Mesendoderm (in vitro differentiated cells): Measurements from ENCODE around the gene CLRN2. TPM values are rescaled to one million over a fixed set of nuclear protein-coding genes. Genes with fewer than 3 reads are reported as not detected.

Source experiments
- DNase-seq: peaks from one replicate; pipeline ENCODE4 v3.0.0; 2013
- H2AK5ac ChIP-seq: 2 replicates; pipeline ENCODE4 v1.6.1; 2013; ENCODE audit warnings: low read length, inconsistent platforms
- H2BK120ac ChIP-seq: 2 replicates; pipeline ENCODE4 v1.6.1; 2013; ENCODE audit warnings: low read depth, mild to moderate bottlenecking, low read length, moderate library complexity, mixed read lengths
- H2BK15ac ChIP-seq: replicated peaks from 2 replicates; pipeline ENCODE4 v1.6.1; 2013; ENCODE audit warnings: low read depth, mild to moderate bottlenecking, moderate library complexity
- H2BK5ac ChIP-seq: 2 replicates; pipeline ENCODE4 v1.6.1; 2013; ENCODE audit warnings: low read length, inconsistent platforms
- H3K18ac ChIP-seq: 2 replicates; pipeline ENCODE4 v1.6.1; 2013; ENCODE audit warnings: mild to moderate bottlenecking, low read length, mixed read lengths
- H3K23ac ChIP-seq: one replicate; pipeline ENCODE4 v1.6.1; 2013; ENCODE audit warnings: low read length
- H3K27ac ChIP-seq: 2 replicates; pipeline ENCODE4 v1.5.1; 2013; ENCODE audit warnings: low read depth, mild to moderate bottlenecking, inconsistent platforms, low read length, moderate library complexity
- H3K27me3 ChIP-seq: 2 replicates; pipeline ENCODE4 v1.6.1; 2013; ENCODE audit warnings: low read length, control low read depth, mild to moderate bottlenecking, inconsistent platforms; ENCODE audit not compliant: insufficient read depth, poor library complexity
- H3K36me3 ChIP-seq: 2 replicates; pipeline ENCODE4 v1.6.1; 2013; ENCODE audit warnings: low read length, inconsistent platforms; ENCODE audit not compliant: control insufficient read depth, insufficient read depth
- H3K4ac ChIP-seq: one replicate; pipeline ENCODE4 v1.6.1; 2013; ENCODE audit warnings: low read depth, mild to moderate bottlenecking, low read length, moderate library complexity
- H3K4me1 ChIP-seq: 2 replicates; pipeline ENCODE4 v1.6.1; 2013; ENCODE audit warnings: low read depth, low read length, inconsistent platforms; ENCODE audit not compliant: control insufficient read depth
- H3K4me2 ChIP-seq: 2 replicates; pipeline ENCODE4 v1.6.1; 2013; ENCODE audit warnings: low read length
- H3K4me3 ChIP-seq: 2 replicates; pipeline ENCODE4 v1.5.1; 2013; ENCODE audit warnings: mild to moderate bottlenecking, low read length
- H3K56ac ChIP-seq: one replicate; pipeline ENCODE4 v1.6.1; 2013; ENCODE audit warnings: low read length
- H3K79me1 ChIP-seq: 2 replicates; pipeline ENCODE4 v1.6.1; 2013; ENCODE audit warnings: low read length, inconsistent platforms
- H3K79me2 ChIP-seq: 2 replicates; pipeline ENCODE4 v1.6.1; 2013; ENCODE audit warnings: mild to moderate bottlenecking, low read length; ENCODE audit not compliant: control insufficient read depth, insufficient read depth
- H3K9ac ChIP-seq: 2 replicates; pipeline ENCODE4 v1.6.1; 2013; ENCODE audit warnings: low read length, inconsistent platforms
- H4K5ac ChIP-seq: one replicate; pipeline ENCODE4 v1.6.1; 2013; ENCODE audit warnings: low read length
- H4K8ac ChIP-seq: one replicate; pipeline ENCODE4 v1.6.1; 2013; ENCODE audit warnings: low read depth, mild to moderate bottlenecking, control low read depth, low read length, moderate library complexity
- WGBS: extraction: QIAGEN DNeasy Blood & Tissue Kit; methylation state at CpG from one replicate; pipeline ENCODE4 v1.1.7; 2013; ENCODE audit warnings: low lambda C conversion rate, missing lambda C conversion rate; ENCODE audit not compliant: insufficient coverage; ENCODE audit errors: extremely low coverage; 5-methylcytosine and 5-hydroxymethylcytosine counted together
- polyA plus RNA-seq, 2 experiments: library from polyadenylated mRNA; stranded (reverse); fragments of 200-250 nt; gene quantifications; one replicate each; pipeline ENCODE4 v1.2.3, GENCODE V29; 2013

Gene CLRN2
- polyA plus RNA-seq (2013, experiment 1 of 2): not detected
- not detected for polyA plus RNA-seq (2013, experiment 2 of 2)

DNA sequence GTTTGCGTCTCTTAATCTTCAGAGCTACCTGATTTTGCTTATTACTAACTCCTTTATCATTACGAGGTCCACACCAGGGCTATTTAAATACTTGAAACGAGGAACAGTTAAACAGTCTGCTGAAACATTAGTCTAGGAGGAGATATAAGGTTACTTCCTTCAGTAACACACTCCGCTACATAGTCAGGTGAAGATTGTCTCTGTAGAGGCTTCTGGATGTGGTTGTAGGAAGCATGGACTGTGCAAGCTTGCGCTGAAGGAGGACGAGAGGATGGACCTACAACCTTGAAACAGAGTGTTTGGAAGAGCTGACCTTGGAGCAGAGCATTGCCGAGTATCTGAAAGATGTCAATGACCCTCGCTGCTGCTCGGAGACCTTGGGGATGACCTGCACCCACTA lies at the start of gene CLRN2:
Gene CLRN2 (plus strand): TSS at position 301 of the 400 bp plus-strand sequence. CDS start 102 bp downstream, outside the sequence.
- no peak within 1 kb of the TSS for H2BK5ac ChIP-seq
- H3K4me3 ChIP-seq: no peak within 1 kb of the TSS
- no peak within 1 kb of the TSS for H3K23ac ChIP-seq
- no peak within 1 kb of the TSS for H2AK5ac ChIP-seq
- no peak within 1 kb of the TSS for H4K5ac ChIP-seq
- H2BK120ac ChIP-seq: no peak within 1 kb of the TSS
- H3K56ac ChIP-seq: no peak within 1 kb of the TSS
- no peak within 1 kb of the TSS for H4K8ac ChIP-seq
- H3K4me1 ChIP-seq: peaks cover 2% of the 10 kb centered on the region
- H3K79me1 ChIP-seq: no peaks in the 10 kb centered on the region
- H3K18ac ChIP-seq: no peak within 1 kb of the TSS
- H3K27ac ChIP-seq: no peak within 1 kb of the TSS
- no peak within 1 kb of the TSS for H3K9ac ChIP-seq
- no peaks in the 10 kb centered on the region for H3K36me3 ChIP-seq
- H3K79me2 ChIP-seq: no peaks in the 10 kb centered on the region
- H3K4me2 ChIP-seq: no peak within 1 kb of the TSS
- DNase-seq: no peak
- H3K27me3 ChIP-seq: no peaks in the 10 kb centered on the region
- H2BK15ac ChIP-seq: no peak within 1 kb of the TSS
- WGBS: no CpG with 5 or more reads among the region's 9 CpGs
- no peak within 1 kb of the TSS for H3K4ac ChIP-seq

DNA sequence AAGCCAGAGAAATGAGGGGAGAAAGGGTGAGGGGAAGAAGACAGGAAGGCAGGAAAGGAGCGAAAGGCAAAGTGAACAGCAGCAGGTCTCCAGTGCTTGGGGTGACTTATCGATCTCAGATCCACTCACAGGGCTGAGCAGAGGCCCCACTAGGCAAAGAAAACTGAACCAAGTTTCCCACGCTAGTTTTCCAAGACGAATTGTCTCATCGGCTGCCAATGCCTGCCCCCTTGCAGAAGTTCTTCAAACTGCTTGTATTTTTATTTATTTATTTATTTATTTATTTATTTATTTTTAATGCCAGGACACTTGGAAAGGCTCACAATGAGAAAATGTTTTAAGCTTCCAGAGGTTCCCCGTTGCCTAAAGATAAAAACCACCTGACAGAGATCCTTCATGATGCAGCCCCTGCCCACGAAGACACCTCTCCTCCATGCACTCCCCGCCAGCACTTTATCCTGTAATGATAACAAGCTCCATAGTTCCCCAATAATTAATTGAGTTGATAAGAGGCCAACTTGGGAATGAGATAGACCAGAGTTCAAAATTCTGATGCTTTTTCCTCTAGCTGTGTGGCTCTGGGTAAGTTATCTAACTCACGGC lies 46.2 kb upstream of the CLRN2 start:
- Histone ChIP-seq H4K8ac (no peak overlapping the region), H2AK5ac (no peak overlapping the region), H4K5ac (no peak overlapping the region), H3K36me3 (no peaks in the 10 kb centered on the region), H3K4me2 (no peak overlapping the region), H3K27ac (no peak overlapping the region), H3K56ac (peak overlapping the region; percentile 46), H2BK5ac (no peak overlapping the region), H3K23ac (no peak overlapping the region), H3K18ac (no peak overlapping the region), H3K27me3 (no peaks in the 10 kb centered on the region), H3K4me1 (no peaks in the 10 kb centered on the region), H3K9ac (no peak overlapping the region), H3K4me3 (no peak overlapping the region), H2BK120ac (no peak overlapping the region), H3K79me1 (no peaks in the 10 kb centered on the region), H3K79me2 (no peaks in the 10 kb centered on the region), H2BK15ac (no peak overlapping the region), H3K4ac (no peak overlapping the region)
- no CpG with 5 or more reads among the region's 9 CpGs for WGBS
- peak; percentile 40 for DNase-seq

DNA sequence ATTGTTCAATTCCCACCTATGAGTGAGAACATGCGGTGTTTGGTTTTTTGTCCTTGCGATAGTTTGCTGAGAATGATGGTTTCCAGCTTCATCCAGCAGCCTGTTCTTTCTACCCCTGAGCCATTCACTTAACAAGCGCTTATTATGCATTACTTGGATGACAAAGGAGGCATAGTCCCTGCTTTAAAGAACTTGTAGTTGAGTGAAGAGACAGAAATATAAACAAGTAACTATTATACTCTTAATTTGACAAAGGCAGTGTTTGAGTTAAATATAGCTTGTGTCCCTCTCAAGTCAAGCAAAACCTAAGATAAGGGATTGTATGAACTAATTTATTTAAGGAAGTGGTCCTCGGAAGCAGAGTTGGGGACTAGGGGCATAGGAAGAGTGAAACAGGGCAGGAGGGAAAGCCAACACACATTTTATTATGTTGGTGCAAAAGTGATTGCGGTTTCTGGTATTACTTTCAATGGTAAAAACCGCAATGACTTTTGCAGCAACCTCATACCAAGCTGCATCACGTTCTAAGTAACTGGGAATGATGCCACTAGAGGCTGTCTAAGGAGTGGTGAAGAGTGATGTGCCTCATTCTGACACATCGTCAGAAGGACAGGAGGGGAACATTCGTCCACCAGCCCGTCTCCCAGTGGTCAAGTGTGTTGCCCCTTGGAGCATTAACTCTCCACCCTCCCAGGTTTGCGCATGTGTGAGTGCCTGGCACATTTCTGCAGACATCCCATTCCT lies 44.9 kb upstream of the CLRN2 start:
- Histone ChIP-seq H3K18ac (no peak overlapping the region), H3K27me3 (no peaks in the 10 kb centered on the region), H3K56ac (no peak overlapping the region), H3K4me3 (no peak overlapping the region), H2BK120ac (no peak overlapping the region), H2BK5ac (no peak overlapping the region), H3K4me1 (no peaks in the 10 kb centered on the region), H3K36me3 (no peaks in the 10 kb centered on the region), H3K4me2 (no peak overlapping the region), H2AK5ac (no peak overlapping the region), H4K8ac (no peak overlapping the region), H2BK15ac (no peak overlapping the region), H3K9ac (no peak overlapping the region), H3K4ac (no peak overlapping the region), H3K23ac (no peak overlapping the region), H3K79me2 (no peaks in the 10 kb centered on the region), H3K27ac (no peak overlapping the region), H4K5ac (no peak overlapping the region), H3K79me1 (no peaks in the 10 kb centered on the region)
- DNase-seq: no peak
- WGBS: no CpG with 5 or more reads among the region's 11 CpGs

GRCh38 chr4:17475481-17475880 lies 39.5 kb upstream of the CLRN2 start:
- Histone ChIP-seq H3K27ac (no peak overlapping the region), H3K9ac (no peak overlapping the region), H2BK120ac (no peak overlapping the region), H3K23ac (no peak overlapping the region), H3K56ac (no peak overlapping the region), H2BK15ac (no peak overlapping the region), H4K8ac (no peak overlapping the region), H4K5ac (no peak overlapping the region), H3K4me1 (peaks cover under 1% of the 10 kb centered on the region), H3K79me1 (no peaks in the 10 kb centered on the region), H3K79me2 (no peaks in the 10 kb centered on the region), H3K4me2 (no peak overlapping the region), H3K27me3 (no peaks in the 10 kb centered on the region), H3K4me3 (no peak overlapping the region), H3K36me3 (no peaks in the 10 kb centered on the region), H2BK5ac (no peak overlapping the region), H3K18ac (no peak overlapping the region), H3K4ac (no peak overlapping the region), H2AK5ac (no peak overlapping the region)
- no peak for DNase-seq

DNA sequence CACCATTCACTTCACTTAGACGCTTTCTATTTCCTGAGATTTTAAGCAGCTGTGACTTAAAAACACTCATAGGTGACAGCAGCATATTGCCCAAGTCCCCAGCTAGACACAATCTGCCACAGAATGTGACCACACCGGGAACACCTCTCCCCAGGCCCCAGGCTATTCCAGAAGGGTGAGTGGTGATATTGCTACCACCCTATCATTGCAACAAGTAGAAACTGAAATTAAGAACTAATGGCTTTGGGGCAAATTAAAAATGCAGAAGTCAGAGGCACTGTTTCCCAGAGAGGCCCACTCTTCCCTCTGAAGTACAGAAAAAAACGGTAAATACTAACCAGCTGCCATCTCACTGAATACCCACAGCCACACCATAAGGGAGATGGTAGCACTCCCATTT lies 38.1 kb upstream of the CLRN2 start:
- peaks cover 3% of the 10 kb centered on the region for H3K4me1 ChIP-seq
- no peak for DNase-seq
- H3K4me2 ChIP-seq: no peak overlapping the region
- H2AK5ac ChIP-seq: no peak overlapping the region
- H4K8ac ChIP-seq: no peak overlapping the region
- H3K36me3 ChIP-seq: no peaks in the 10 kb centered on the region
- H3K18ac ChIP-seq: no peak overlapping the region
- no peak overlapping the region for H2BK5ac ChIP-seq
- no peak overlapping the region for H3K9ac ChIP-seq
- H4K5ac ChIP-seq: no peak overlapping the region
- no peak overlapping the region for H2BK120ac ChIP-seq
- no peak overlapping the region for H2BK15ac ChIP-seq
- no CpG with 5 or more reads among the region's 3 CpGs for WGBS
- H3K27ac ChIP-seq: no peak overlapping the region
- no peak overlapping the region for H3K4ac ChIP-seq
- H3K27me3 ChIP-seq: no peaks in the 10 kb centered on the region
- H3K56ac ChIP-seq: no peak overlapping the region
- no peak overlapping the region for H3K4me3 ChIP-seq
- no peaks in the 10 kb centered on the region for H3K79me1 ChIP-seq
- no peak overlapping the region for H3K23ac ChIP-seq
- no peaks in the 10 kb centered on the region for H3K79me2 ChIP-seq
